ENCODE results near the gene HEMK1.

HEMK1 gene

DNA sequence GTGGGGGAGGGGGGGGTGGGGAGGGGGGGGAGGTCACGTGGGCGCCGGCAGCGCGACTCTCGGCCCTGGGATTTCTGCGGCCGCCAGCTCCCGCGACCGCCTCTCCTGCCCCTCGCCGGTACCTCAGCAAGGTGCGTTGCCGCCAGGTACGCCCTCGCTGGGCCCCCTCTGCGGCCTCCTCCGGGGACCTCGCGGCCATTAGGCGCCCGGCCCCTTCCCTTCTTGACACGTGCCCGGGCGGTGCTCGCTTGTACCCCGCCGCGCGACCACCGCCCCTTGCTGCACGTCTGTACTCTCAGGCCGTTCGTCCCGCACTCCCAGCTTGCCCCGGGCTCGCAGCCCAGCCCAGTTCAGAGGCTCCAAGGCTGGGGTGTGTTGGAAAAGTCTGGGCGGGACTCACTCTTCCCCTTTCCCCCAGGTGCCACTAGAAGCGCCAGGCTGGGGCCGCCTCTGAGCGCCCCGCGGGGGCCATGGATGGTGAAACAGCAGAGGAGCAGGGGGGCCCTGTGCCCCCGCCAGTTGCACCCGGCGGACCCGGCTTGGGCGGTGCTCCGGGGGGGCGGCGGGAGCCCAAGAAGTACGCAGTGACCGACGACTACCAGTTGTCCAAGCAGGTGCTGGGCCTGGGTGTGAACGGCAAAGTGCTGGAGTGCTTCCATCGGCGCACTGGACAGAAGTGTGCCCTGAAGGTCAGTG is 47.9 kb downstream of the HEMK1 start, which contains the start of gene MAPKAPK3:
Gene MAPKAPK3 (plus strand): TSS at position 56 of the 696 bp plus-strand sequence. CDS start 415 bp downstream, at position 471.
- DNase-seq: no peak

DNA sequence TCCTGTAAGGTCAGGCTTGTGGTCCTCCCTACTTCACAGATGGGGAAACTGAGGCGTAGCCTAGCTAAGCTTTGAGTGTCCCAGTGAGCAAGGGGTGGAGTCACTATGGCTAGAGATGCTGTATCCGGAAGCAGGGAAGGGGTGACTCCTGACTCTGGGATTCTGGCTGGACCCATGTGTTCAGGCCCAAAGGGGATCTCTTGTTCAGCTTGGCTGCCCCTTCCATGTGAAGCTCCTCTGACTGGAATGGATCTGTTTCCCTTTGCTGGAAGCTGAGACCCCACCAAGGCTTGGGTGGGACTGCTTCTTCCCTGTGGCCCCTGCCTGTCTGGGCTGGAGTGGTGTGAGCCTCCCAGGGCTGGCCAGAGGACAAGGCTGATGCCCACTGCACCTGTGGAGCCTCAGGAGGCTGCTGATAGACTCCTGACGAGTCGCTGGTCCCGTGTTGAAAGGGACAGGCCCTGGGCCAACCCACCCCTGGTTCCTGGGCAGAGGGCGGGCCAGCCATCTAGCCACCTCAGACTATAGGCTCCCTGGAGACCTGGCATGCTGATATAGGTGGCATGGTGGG is 48.7 kb downstream of the HEMK1 start:
- no peak for DNase-seq

DNA sequence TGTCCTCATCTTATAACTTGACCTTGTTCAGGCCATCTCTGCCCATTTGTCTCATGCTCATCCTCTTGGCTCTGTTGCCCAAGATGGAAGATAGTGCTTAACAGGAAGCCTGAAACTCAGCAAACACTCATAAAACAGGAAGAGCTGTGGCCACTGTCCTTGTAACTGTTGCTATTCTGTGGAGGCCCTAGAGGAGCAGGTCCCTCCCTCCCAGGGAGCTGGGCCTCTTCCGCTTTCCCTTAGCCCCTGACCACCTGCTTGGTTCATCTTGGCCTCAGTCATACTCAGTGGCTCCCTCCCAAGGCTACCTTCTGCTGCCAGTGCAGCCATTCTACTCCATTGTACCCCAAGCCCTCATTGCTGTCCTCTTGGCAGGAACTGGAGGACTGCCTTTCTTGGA is 51.1 kb downstream of the HEMK1 start:
- DNase-seq: no peak

DNA sequence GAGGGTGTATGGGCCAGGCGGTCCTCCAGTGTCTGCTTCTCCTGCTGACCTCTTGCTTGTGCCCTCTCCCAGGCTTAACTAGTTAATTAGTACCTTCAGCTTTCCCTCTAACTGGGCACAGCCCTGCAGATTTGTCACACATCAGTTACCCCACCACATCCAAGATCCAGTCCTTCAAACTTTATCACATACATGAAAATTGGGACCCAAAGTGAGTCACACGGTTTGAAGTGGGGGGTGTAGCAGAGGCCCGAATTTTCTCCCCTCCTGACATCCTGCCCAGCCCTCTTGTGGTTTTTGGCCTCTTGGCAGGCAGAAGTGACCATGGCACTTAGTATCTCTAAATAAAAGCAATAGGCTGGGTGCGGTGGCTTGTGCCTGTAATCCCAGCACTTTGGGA is 51.5 kb downstream of the HEMK1 start:
- no peak for DNase-seq

DNA sequence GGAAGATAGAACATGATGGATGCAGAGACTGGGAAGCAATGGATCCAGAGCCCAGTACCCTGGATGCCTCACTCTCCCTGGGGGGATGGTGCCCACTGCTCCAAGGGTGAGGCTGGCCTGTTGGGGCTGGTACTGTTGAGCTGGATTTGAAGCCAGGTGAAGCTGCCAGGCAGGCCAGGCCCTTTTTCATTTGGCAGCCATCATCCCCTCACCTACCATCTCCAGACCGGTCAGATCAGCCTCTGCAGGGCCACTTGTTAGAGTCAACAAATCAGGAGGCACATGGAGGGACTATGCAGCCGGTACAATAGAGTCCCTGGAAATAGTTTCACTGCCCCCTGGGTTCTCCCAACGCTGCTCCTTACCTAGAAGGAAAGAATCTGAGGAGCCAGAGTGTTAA is 53.6 kb downstream of the HEMK1 start:
- no peak for DNase-seq

DNA sequence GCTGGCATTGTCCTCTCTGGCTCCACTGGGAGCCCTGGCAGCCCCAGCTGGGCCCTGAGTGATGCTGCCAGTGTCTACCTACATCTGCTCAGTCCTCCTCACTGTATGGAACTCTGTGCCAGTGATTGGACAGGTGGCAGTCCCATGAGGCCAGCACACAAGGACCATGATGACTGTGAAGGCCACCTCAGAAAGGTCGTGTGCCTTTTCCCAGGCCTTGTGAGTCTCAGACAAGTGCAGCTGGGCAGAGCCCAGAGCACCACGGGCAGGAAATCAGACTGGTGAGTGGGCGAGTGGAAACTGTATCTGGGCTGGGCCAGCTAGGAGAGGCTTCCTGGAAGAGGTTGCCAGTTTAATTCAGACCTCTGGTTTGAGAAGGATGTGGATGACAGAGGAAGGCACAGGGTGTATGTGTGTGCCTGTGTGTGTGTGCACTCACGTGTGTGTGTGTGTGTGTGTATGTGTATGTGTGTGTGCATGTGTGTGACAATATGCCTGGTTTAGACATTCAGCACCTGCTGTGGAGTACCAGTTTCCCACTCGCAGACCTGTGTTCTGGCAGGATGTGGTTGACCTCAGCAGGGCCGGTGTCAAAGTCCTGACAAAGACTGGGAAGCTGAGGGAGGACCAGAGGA is 54.6 kb downstream of the HEMK1 start:
- DNase-seq: no peak

DNA sequence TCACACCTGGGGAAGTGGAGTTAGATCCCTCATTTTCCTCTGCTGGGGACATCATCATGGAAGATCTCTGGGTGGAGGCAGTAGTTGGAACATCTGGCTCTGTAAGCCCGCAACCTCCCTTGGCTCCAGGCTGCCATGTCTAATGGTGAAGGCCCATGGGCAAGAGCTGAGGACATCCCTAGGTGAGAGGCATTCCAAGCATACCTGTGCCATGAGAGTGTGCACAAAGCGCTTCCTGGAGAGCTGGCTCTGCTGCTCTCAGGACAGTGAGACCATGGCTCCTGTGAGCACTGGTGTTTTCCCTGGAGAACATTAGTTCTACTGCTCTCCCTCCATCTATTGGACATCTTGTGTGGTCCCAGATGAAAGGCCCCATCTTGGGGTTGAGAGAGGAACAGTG is 55.3 kb downstream of the HEMK1 start:
- DNase-seq: no peak

DNA sequence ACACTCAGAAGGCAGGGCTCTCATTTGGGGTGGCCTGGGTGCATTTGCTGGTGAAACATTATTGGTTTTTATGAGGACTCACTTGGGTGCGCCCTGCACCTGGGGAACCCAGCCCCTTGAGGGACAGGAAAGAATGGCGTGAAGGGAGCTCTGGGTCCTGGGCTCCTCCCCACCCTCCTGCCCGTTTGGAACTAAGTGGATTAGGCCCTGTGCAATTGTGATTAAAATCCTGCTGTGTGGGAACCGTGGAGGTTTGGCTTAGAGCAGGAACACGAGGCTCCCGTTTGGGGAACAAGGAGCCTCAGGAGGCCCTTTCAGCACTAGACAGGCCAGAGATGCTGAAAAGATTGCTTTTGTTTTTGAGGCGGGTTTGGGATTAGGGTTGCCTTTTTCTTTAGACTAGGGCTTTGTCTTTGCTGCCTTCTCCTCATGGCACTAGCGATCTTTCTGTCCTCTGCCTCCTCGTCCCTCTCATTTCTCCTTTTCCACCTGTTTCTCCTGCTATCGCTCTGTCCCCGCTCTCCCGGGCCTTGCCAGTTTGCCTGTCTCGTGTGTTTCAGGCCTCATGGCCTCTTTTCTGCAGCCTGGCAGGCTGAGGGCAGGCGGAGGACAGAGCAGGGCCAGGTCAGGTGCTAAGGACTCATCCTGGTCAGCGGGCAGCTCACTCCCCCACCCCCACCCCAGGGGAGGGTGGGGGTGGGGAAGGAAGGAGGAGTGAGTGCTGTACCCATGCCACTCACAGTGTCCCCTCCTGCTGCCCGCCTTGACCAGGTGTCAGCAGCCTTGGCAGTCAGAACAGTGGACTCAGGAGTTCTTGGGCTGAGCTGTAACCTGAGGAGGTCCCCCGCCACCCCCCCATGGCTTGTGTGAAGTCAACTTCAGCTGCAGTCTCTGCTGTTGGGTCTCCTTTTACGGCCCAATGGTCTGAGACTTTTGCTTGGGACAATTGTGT is 56.2 kb downstream of the HEMK1 start:
- no peak for DNase-seq

DNA sequence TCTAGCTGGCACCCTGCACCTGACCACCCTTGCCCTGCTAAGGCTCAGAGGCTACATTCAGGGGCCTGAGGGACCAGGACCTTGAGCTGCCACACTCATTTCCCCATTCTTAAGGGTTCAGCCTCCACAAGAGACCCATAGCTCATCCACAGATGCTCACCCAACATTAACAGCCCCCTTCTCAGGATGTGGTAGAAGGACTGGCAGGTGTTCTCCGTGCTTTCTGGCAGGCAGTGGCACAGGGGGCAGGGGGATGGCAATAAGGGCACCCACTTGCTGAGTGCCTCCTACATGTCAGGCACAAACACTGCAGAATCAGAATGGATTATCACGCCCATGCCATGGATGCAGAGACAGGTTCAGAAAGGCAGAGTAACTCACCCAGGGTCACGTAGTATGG is 57.1 kb downstream of the HEMK1 start:
- DNase-seq: no peak

DNA sequence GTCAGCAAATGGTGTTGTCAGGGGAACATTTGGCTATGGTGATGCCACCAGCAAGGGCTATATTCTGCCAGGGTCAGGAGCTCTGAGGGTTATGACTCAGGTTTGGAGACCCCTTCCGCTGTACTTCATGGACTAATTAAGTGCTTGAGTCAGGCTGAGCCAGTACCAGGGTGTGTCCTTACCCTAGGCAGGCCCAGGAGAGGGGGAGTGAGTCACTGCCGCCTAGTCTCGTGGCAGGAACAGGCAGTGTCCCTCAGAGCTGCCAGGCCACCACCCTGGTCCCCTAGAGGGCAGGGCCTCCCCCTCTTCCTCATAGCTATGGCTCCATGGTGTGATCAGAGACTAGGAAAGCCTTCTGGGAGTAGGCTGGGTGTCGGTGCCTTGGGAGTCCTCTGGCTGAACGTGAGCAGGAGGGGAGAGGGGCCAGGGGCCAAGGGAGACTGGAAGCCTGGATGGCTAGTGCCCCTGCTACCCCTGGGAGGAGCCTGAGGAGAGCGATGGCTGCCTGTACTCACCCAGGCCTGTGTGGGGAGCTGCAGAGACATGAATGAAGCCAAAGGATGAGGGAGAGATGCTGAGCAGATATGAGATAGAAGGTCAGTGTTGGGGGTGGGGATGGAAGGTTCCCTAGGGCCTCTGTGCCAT is 58.2 kb downstream of the HEMK1 start:
- DNase-seq: no peak

DNA sequence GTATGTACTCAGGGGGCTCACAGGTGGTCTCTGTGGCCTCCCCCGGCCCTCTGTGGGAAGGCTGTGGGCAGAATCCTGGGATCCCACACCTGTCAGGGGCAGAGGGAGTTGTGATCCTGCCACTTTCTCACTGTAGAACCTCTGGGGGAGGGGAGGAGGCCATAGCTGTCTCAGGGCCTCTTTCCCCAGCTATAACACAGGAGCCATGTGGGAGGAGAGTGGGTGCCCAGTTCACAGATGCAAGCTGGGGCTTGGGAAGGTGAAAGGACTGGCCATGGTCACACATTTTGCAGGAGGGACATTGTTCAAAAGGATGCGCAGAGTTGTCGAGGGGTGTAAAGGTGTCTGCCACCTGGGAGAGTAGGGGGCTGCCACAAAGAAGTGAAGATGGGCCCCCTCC is 59.3 kb downstream of the HEMK1 start:
- no peak for DNase-seq

DNA sequence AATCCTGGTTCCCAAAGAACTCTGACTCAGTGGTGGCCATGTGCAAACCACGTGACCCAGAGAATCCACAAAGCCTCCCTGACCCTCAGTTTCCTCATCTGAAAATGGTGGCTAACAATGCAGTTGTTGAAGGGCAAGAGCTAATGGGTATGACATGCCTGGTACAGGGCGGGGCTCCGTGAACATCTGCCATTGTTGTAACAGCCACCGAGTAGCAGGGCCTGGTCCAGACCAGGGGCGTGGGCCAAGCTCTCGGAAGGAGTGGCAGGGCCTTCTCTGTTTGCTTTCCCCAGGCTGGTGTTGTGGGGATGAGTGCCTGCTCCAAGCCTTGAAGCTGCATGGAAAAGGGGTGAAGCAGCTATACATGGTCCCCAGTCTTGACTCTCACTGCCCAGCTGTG is 61.1 kb downstream of the HEMK1 start:
- no peak for DNase-seq

DNA sequence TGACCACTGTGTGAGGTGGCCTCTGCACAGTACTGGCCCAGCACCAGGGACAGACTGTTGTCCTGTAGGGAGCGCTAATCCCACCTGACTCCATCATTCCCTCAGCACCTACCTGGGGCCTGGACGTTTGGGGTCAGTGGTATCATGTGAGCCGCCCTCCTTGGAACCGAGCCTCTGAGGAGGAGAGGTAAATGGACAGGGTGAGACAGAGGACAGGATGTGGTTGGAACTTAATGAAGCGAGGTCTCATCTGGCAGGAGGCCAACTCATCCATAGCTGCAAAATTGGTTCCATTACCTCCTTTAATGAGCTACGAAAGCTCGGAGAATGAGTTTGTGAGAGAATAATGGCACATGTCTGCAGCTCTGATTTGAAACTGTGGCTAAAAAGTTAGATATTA is 61.6 kb downstream of the HEMK1 start:
- DNase-seq: no peak

DNA sequence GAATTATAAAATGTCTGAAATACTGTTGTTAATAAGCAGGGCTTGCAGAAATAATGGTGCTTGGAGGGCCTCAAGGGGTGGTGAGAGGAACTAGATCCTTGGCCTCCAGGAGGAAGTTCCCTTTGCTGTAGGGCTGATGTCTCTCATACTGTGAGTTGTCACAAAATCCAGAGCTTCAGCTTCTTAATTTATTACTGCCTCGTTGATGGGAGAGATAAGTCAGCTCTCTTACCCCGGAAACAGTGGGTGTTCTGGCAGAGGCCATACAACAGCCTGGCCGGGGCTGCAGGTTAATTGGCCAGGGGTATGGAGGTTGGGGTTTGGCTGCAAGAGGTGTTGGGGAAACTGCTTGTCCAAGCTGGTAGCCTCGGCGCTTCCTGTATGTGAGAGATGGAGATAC is 63.1 kb downstream of the HEMK1 start:
- DNase-seq: no peak

DNA sequence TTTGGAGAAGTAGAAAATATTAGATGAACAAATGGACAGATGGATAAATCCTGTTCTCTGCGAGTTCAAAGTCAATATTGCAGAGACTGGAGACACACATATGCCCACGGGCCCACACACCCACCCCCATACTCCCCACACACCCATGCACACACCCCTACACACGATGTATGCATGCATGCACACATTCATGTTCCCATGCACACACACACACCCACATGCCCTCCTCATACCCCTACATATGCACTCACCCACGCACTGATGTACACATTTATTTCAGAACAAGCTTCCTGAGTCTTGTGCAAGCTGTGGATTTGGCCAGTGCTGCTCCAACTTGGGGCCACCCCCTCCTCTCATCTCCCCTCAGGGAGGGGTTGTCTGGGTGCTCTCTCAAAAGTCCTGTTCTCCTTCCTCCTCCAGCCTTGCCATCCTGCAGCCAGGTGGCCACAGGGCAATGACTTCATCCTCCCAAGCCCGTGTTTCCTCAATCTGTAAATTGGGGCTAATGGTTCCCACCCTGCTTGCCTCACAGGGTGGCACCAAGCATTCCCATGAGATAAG is 64.0 kb downstream of the HEMK1 start:
- no peak for DNase-seq

DNA sequence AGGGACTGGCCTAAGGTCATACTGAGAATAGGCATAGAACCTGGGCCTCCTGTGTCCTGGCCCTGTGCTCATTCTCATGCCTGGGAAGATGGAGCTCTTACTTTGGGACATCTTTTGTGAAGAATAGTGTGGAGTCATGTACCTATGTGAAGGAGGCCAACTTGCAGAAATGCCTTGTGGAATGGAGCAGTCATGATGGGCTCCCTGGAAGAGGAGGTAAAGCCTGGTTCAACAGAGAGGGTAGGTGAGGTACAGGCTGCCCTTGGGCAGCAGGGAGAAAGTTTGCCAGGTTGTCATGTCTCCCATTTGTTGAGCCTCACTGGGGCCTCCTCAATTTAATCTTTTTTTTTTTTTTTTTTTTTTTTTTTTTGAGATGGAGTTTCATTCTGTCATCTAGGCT is 65.7 kb downstream of the HEMK1 start:
- no peak for DNase-seq

DNA sequence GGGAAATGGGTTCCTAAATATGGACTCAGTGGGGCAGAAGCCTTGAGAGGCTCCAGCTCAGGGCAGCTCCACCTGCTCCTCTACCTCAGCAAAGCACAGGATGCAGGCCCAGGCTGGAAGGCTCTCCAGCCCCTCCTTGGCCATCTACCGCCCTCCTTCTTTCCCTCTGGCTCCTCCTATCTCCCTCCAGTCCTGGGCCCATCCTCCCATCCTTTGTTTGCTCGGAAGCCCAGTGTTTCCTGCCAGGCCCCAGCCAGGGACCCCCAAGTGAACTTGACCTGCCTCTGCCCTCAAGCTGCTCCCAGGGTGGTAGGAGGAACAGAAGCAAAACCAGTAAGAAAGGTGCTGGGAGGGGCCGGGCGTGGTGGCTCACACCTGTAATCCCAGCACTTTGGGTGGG is 67.7 kb downstream of the HEMK1 start:
- no peak for DNase-seq

DNA sequence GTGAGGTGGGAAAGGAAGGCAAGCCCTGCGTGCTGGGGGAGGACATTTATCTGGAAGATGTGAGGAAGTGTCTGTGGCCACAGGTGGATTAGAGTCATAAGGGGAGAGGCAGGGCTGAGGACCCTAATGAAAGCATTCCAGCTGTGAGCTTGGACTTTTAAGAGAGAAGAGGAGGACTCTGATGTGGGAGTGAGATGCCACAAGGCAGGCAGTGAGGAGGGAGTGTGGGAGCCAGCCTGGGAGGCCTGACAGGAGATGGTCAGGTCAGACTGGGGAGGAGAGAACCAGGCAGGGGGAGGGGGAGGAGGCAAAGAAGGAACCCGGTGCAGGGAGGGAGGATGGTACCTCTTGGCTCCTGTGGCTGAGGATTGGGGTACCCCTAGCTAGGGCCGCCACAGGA is 68.6 kb downstream of the HEMK1 start:
- no peak for DNase-seq

DNA sequence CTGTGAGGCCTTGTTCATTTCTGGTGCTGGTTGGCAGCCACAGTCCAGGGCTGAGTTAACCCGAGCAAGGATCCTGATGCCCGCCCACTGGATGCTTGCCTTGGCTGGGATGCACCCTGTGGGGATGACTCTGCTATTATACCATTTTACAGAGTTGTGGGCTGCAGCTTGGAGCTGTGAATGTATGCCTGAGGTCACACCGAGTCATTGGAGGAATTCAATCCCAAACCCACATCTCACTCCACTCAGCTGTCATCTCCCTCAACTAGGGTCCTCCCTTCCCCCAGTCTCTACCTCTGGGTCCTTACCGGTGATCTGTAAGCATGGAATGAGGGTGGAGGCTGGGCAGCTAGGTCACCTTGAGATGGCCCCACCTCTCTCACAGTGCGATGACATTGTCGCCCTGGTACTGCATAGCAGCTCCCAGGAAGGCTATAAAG is 69.8 kb downstream of the HEMK1 start:
- DNase-seq: no peak

DNA sequence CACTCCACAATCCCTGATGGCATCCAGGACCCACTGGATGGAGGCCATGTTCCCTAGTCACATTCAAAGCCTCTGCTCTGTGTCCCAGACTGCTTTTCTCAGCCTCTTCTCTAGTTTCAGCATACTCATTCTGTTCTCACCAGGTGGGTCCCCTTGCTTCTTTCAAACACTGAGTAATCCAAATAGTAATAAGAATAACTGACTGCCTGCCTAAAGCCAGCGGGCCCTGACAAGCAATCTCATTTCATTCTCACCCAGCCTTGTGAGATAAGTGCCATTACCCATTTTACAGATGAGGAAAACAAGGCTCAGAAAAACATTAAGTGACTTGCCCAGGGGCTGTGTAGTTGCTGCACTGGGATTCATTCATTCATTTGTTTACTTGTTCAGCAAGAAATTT is 73.1 kb downstream of the HEMK1 start:
- DNase-seq: no peak

DNA sequence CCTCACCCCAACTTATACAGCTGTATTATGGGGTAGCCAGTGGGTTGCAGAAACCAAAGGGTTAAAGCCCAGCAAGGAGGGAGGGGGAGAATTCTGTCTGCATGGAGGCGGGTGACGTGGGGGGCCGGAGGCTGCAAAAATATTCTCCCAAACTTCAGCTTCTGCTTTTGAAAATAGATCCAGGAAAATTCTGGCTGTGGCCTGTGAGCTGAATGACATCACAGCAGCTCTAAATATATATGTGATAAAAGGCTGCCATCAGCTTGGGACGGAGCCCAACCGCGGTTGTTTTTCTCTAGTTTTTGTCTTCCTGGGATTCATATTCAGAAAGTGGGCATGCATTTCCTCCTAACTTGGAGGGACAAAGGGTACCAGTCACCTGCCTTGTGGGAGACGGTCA is 75.2 kb downstream of the HEMK1 start:
- DNase-seq: no peak

DNA sequence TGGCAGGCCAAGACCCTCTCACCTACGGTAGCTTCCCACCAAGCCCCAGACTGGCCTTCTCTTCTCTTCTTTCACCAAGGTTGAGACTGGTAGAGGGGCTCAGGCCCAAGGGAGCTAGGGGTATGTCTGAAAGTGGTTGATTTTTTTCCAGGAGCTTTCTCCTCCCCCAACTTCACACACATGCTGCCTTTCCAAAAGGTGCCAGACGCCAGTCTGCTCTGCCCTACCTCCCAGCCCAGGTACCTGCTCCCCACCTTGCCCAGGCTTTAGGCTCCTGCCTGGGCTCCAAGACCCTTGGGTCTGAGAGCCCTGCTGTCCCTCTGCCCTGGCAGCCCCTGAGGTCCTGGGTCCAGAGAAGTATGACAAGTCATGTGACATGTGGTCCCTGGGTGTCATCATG is 76.1 kb downstream of the HEMK1 start:
- DNase-seq: no peak
